Measurements from ENCODE around the gene HRH1. TPM values are rescaled to one million over a fixed set of nuclear protein-coding genes. Genes with fewer than 3 reads are reported as not detected.

HRH1 gene
- polyA plus RNA-seq, 1 donor (not counting 4 experiments of a cell fraction or from before 2014, with no cell fraction given), result 13.9 TPM

- DNase-seq (ENCODE audit: low read depth, low spot score) (no peak), FAIRE-seq (no peak)
- peaks cover 1% of the 10 kb centered on the region for H3K79me2 ChIP-seq (ENCODE audit: control insufficient read depth, insufficient read depth, low read length)
- H4K20me1 ChIP-seq (ENCODE audit: control insufficient read depth, extremely low read depth, insufficient read depth, low read length), result no peaks in the 10 kb centered on the region
- H2AFZ ChIP-seq (ENCODE audit: control insufficient read depth, low read length), result no peak overlapping the region
- H3K9me3 ChIP-seq (ENCODE audit: control insufficient read depth, low read depth, low read length), result no peaks in the 10 kb centered on the region
- no peak overlapping the region for H3K27ac ChIP-seq (ENCODE audit: control insufficient read depth, insufficient read depth, low read length)
- TF ChIP-seq EZH2 (IDR thresholded peaks at IDR 0.05; ENCODE audit: low read length), result no peak
- no peak overlapping the region for H3K9ac ChIP-seq (ENCODE audit: control insufficient read depth, extremely low read depth, insufficient read depth, low read length)
- H3K4me1 ChIP-seq (ENCODE audit: control insufficient read depth, extremely low read depth, insufficient read depth, low read length), result peaks cover 32% of the 10 kb centered on the region
- no peak overlapping the region for H3K4me2 ChIP-seq (ENCODE audit: control insufficient read depth, extremely low read depth, insufficient read depth, low read depth, low read length)
- no peaks in the 10 kb centered on the region for H3K9me1 ChIP-seq (ENCODE audit: control insufficient read depth, extremely low read depth, insufficient read depth, low read length)
- H3K27me3 ChIP-seq (ENCODE audit: control insufficient read depth, extremely low read depth, insufficient read depth, low read length), result no peaks in the 10 kb centered on the region
- dilution Hi-C loops (cut with MboI; ENCODE audit: extremely low pct_ligation_motif_present, low sequenced_read_pairs), result no loop called here
- peaks cover 0 to 4% of the 10 kb centered on the region in 2 experiments for H3K36me3 ChIP-seq (ENCODE audit: control insufficient read depth in 2 of 2, extremely low read depth in 1 of 2, insufficient read depth in 2 of 2, low read length in 2 of 2)
- no peak overlapping the region for H3K4me3 ChIP-seq (ENCODE audit: control insufficient read depth in 2 of 3, extremely low read depth in 1 of 3, insufficient read depth in 2 of 3, low read depth in 1 of 3, low read length in 3 of 3)
Measured at GRCh38 chr3:11188231-11188630, 33.9 kb downstream of the HRH1 start.

DNA sequence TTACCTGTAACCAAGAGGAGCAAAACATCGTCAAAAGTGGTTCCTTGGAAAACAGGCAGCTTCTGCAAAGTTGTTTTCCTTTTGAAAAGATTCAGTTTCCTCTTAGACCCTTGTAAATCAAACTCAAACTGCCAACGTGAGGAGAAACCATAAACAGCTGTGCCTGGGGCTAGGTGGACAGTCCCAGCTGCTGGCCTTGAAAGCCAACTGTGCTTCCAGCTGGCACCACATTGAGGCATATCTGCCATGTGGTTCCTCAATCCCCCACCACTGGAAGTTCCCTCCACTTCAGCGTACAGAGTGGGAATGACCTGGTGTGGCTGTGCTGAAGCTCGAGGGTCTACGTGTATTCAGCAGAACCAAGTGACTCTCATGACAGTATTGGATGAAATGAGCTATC, 40.9 kb downstream of the HRH1 start:
- Histone ChIP-seq H3K27ac (ENCODE audit: control insufficient read depth, insufficient read depth, low read length) (peak overlapping the region; percentile 88), H3K27me3 (ENCODE audit: control insufficient read depth, extremely low read depth, insufficient read depth, low read length) (no peaks in the 10 kb centered on the region), H3K9ac (ENCODE audit: control insufficient read depth, extremely low read depth, insufficient read depth, low read length) (peak overlapping the region; percentile 71), H2AFZ (ENCODE audit: control insufficient read depth, low read length) (peak overlapping the region; percentile 65), H4K20me1 (ENCODE audit: control insufficient read depth, extremely low read depth, insufficient read depth, low read length) (no peaks in the 10 kb centered on the region), H3K9me3 (ENCODE audit: control insufficient read depth, low read depth, low read length) (no peaks in the 10 kb centered on the region), H3K4me3 (ENCODE audit: control insufficient read depth in 2 of 3, extremely low read depth in 1 of 3, insufficient read depth in 2 of 3, low read depth in 1 of 3, low read length in 3 of 3) (no peak overlapping the region), H3K4me2 (ENCODE audit: control insufficient read depth, extremely low read depth, insufficient read depth, low read depth, low read length) (peak overlapping the region; percentile 84), H3K79me2 (ENCODE audit: control insufficient read depth, insufficient read depth, low read length) (peaks cover 2% of the 10 kb centered on the region), H3K4me1 (ENCODE audit: control insufficient read depth, extremely low read depth, insufficient read depth, low read length) (peaks cover 34% of the 10 kb centered on the region), H3K36me3 (ENCODE audit: control insufficient read depth in 2 of 2, extremely low read depth in 1 of 2, insufficient read depth in 2 of 2, low read length in 2 of 2) (peaks cover 0 to 6% of the 10 kb centered on the region in 2 experiments), H3K9me1 (ENCODE audit: control insufficient read depth, extremely low read depth, insufficient read depth, low read length) (peaks cover 4% of the 10 kb centered on the region)
- DNase-seq (ENCODE audit: low read depth, low spot score), result no peak
- dilution Hi-C loops (cut with MboI; ENCODE audit: extremely low pct_ligation_motif_present, low sequenced_read_pairs), result no loop called here
- no peak for FAIRE-seq
- no peak for TF ChIP-seq EZH2 (IDR thresholded peaks at IDR 0.05; ENCODE audit: low read length)
- TF ChIP-seq, protein P1, sequence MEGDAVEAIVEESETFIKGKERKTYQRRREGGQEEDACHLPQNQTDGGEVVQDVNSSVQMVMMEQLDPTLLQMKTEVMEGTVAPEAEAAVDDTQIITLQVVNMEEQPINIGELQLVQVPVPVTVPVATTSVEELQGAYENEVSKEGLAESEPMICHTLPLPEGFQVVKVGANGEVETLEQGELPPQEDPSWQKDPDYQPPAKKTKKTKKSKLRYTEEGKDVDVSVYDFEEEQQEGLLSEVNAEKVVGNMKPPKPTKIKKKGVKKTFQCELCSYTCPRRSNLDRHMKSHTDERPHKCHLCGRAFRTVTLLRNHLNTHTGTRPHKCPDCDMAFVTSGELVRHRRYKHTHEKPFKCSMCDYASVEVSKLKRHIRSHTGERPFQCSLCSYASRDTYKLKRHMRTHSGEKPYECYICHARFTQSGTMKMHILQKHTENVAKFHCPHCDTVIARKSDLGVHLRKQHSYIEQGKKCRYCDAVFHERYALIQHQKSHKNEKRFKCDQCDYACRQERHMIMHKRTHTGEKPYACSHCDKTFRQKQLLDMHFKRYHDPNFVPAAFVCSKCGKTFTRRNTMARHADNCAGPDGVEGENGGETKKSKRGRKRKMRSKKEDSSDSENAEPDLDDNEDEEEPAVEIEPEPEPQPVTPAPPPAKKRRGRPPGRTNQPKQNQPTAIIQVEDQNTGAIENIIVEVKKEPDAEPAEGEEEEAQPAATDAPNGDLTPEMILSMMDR (optimal IDR thresholded peaks at IDR 0.05 in 1 of 3, IDR thresholded peaks at IDR 0.05 in 1 of 3, conservative IDR thresholded peaks at IDR 0.05 in 1 of 3; ENCODE audit: extremely low read depth in 1 of 3, insufficient read depth in 2 of 3, low read length in 3 of 3), result no peak

Measured in keratinocyte (primary cell).